Measurements from ENCODE around the gene DOCK2. TPM values are rescaled to one million over a fixed set of nuclear protein-coding genes. Genes with fewer than 3 reads are reported as not detected.

DOCK2 gene
- polyA plus RNA-seq, 1 of the 3 experiments (the other 2 are of a cell fraction) = 3.8 TPM

GRCh38 chr5:169988947-169989346, 351.9 kb downstream of the DOCK2 start:
- TF ChIP-seq FOXM1 (IDR thresholded peaks at IDR 0.05; ENCODE audit: low read depth) = no peak
- no peak for TF ChIP-seq PBX3 (IDR thresholded peaks at IDR 0.05)
- TF ChIP-seq NRF1 (IDR thresholded peaks at IDR 0.05; ENCODE audit: low read depth, low read length) = no peak
- TF ChIP-seq CTCF (IDR thresholded peaks at IDR 0.05) = no peak
- no peak for TF ChIP-seq TCF12 (IDR thresholded peaks at IDR 0.05)
- TF ChIP-seq SMC3 (IDR thresholded peaks at IDR 0.05; ENCODE audit: low read depth, low read length) = no peak
- no peak for TF ChIP-seq EZH2phosphoT487 (IDR thresholded peaks at IDR 0.05; ENCODE audit: borderline replicate concordance, low read depth)
- TF ChIP-seq NFIC (IDR thresholded peaks at IDR 0.05; ENCODE audit: borderline replicate concordance) = no peak
- no peak for TF ChIP-seq GABPA (IDR thresholded peaks at IDR 0.05; ENCODE audit: low read depth)
- no peak for TF ChIP-seq TAF1 (IDR thresholded peaks at IDR 0.05; ENCODE audit: borderline replicate concordance, low read depth, low read length)
- TF ChIP-seq SIN3A (IDR thresholded peaks at IDR 0.05; ENCODE audit: borderline replicate concordance, low read depth, low read length) = no peak
- TF ChIP-seq REST (IDR thresholded peaks at IDR 0.05; ENCODE audit: low read depth, low read length) = no peak
- no peak for TF ChIP-seq FOXJ3 (CRISPR knock-in tag; IDR thresholded peaks at IDR 0.05)
- TF ChIP-seq ELF1 (IDR thresholded peaks at IDR 0.05) = no peak
- no peak for TF ChIP-seq CHD2 (IDR thresholded peaks at IDR 0.05; ENCODE audit: low read length, partially characterized antibody)
- no peak for TF ChIP-seq POLR2AphosphoS5 (IDR thresholded peaks at IDR 0.05; ENCODE audit: low read depth, low read length)
- no peak for TF ChIP-seq MEF2A (IDR thresholded peaks at IDR 0.05; ENCODE audit: borderline replicate concordance, low read depth)
- Histone ChIP-seq H3F3A (replicated peaks; ENCODE audit: insufficient read depth) (peaks cover 9% of the 10 kb centered on the region), H3K79me2 (ENCODE audit: insufficient read depth) (no peaks in the 10 kb centered on the region), H3K27me3 (ENCODE audit: insufficient read depth) (no peaks in the 10 kb centered on the region), H3K9ac (no peak overlapping the region), H3K27ac (ENCODE audit: low read depth in 2 of 2, low read length in 1 of 2) (no peak overlapping the region), H3K9me2 (no peaks in the 10 kb centered on the region), H3K9me3 (no peaks in the 10 kb centered on the region), H4K20me1 (ENCODE audit: insufficient read depth) (no peaks in the 10 kb centered on the region), H3K4me3 (ENCODE audit: low read depth in 2 of 2, low read length in 1 of 2) (no peak overlapping the region), H2AFZ (ENCODE audit: low read depth) (no peak overlapping the region), H3K4me1 (ENCODE audit: control insufficient read depth in 1 of 2, insufficient read depth in 2 of 2, low read depth in 1 of 2, low read length in 1 of 2) (no peaks in the 10 kb centered on the region), H3K4me2 (no peak overlapping the region), H3K36me3 (replicated peaks in 1 of 2; ENCODE audit: control insufficient read depth in 1 of 2, insufficient read depth in 2 of 2, low read length in 1 of 2) (no peaks in the 10 kb centered on the region)
- CTCF ChIA-PET = interaction anchor here (1.5 to 3.8 kb wide), 2 partner anchors 8 to 195 kb away, joined by 5 to 28 read pairs; partner anchors contain the start of gene INSYN2B
- POLR2A ChIA-PET = no interaction called here
- DNase-seq = no peak
- WGBS (ENCODE audit: low lambda C conversion rate) = 93% methylated on average over 1 of the region's 1 CpG

All from SK-N-SH (cell line).